ENCODE results near the gene IPO7. TPM values are rescaled to one million over a fixed set of nuclear protein-coding genes. Genes with fewer than 3 reads are reported as not detected.
A peak's percentile ranks its signal among the peaks of the same experiment; 100 is the strongest.

IPO7 gene
- total and polyA plus RNA-seq, 2 of the 13 experiments (the other 11 are each of a cell fraction or from before 2014, with no cell fraction given) = 59.4 to 98.4 TPM

DNA sequence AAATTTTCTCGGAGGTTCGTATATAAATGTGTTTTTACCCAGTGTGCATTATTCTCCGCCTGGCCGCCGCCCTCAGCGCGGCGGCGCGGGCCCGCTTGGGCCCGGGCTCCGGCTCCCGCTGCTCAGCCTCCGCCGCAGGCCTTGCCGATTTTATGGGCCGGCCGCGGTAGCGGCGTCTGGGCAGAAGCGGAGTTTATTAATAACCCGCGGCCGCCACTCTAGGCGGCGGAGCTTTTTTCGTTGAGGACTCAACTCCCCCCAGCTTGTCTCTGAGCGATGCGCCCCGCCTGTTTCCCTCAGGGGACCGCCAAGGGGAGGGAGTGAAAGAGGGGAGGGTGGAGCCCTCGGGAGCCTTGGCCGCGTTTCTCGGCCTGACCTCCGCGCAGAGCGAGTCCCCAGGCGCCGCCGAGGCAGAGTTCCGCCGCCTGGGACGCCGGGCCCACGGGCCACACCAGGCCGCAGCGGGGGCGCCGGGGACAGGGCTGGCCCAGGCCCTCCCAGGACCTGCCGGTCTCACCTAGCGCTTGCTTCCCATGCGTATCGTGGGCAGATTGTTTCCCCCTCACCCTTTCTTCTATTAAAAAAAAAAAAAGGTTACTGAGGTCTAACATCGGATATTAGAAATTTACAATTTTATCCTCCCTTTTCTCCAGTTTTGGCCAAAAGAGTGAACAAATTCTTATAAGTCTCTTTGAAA is 76.8 kb downstream of the IPO7 start (continued):
- TF ChIP-seq, protein P1, sequence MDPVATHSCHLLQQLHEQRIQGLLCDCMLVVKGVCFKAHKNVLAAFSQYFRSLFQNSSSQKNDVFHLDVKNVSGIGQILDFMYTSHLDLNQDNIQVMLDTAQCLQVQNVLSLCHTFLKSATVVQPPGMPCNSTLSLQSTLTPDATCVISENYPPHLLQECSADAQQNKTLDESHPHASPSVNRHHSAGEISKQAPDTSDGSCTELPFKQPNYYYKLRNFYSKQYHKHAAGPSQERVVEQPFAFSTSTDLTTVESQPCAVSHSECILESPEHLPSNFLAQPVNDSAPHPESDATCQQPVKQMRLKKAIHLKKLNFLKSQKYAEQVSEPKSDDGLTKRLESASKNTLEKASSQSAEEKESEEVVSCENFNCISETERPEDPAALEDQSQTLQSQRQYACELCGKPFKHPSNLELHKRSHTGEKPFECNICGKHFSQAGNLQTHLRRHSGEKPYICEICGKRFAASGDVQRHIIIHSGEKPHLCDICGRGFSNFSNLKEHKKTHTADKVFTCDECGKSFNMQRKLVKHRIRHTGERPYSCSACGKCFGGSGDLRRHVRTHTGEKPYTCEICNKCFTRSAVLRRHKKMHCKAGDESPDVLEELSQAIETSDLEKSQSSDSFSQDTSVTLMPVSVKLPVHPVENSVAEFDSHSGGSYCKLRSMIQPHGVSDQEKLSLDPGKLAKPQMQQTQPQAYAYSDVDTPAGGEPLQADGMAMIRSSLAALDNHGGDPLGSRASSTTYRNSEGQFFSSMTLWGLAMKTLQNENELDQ (CRISPR knock-in tag; IDR thresholded peaks at IDR 0.05; ENCODE audit: borderline replicate concordance) = no peak
- TF ChIP-seq ZNF660 (CRISPR knock-in tag; IDR thresholded peaks at IDR 0.05; ENCODE audit: borderline replicate concordance, low read depth) = no peak
- TF ChIP-seq TAF1 (CRISPR knock-in tag; IDR thresholded peaks at IDR 0.05) = peak; percentile 61
- no peak for TF ChIP-seq SRF (IDR thresholded peaks at IDR 0.05; ENCODE audit: low read depth, low read length)
- TF ChIP-seq ZBTB42 (CRISPR knock-in tag; IDR thresholded peaks at IDR 0.05) = no peak
- no peak for TF ChIP-seq ZNF3 (CRISPR knock-in tag; IDR thresholded peaks at IDR 0.05)
- TF ChIP-seq HMG20A (CRISPR knock-in tag; IDR thresholded peaks at IDR 0.05; ENCODE audit: borderline replicate concordance) = no peak
- no peak for TF ChIP-seq TCF12 (IDR thresholded peaks at IDR 0.05)
- no peak for TF ChIP-seq TCF12 (CRISPR knock-in tag; IDR thresholded peaks at IDR 0.05)
- TF ChIP-seq ATF7-NPFF (CRISPR knock-in tag; IDR thresholded peaks at IDR 0.05; ENCODE audit: low read depth) = peak; percentile 55; the same call in 1 of the 2 replicates
- TF ChIP-seq, protein P2, sequence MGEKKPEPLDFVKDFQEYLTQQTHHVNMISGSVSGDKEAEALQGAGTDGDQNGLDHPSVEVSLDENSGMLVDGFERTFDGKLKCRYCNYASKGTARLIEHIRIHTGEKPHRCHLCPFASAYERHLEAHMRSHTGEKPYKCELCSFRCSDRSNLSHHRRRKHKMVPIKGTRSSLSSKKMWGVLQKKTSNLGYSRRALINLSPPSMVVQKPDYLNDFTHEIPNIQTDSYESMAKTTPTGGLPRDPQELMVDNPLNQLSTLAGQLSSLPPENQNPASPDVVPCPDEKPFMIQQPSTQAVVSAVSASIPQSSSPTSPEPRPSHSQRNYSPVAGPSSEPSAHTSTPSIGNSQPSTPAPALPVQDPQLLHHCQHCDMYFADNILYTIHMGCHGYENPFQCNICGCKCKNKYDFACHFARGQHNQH (CRISPR knock-in tag; IDR thresholded peaks at IDR 0.05) = peak; percentile 47
- no peak for TF ChIP-seq JARID2 (CRISPR knock-in tag; IDR thresholded peaks at IDR 0.05; ENCODE audit: insufficient replicate concordance)
- peak; percentile 48; the same call in 1 of the 2 replicates for TF ChIP-seq TBX2 (CRISPR knock-in tag; IDR thresholded peaks at IDR 0.05; ENCODE audit: borderline replicate concordance)
- TF ChIP-seq MEIS2 (CRISPR knock-in tag; IDR thresholded peaks at IDR 0.05) = no peak; the same call in 1 of the 2 replicates
- 0 out of 2 replicates have a peak, but pooled peaks have one; percentile 56 for TF ChIP-seq ZNF776 (CRISPR knock-in tag; IDR thresholded peaks at IDR 0.05)
- TF ChIP-seq, protein P3, sequence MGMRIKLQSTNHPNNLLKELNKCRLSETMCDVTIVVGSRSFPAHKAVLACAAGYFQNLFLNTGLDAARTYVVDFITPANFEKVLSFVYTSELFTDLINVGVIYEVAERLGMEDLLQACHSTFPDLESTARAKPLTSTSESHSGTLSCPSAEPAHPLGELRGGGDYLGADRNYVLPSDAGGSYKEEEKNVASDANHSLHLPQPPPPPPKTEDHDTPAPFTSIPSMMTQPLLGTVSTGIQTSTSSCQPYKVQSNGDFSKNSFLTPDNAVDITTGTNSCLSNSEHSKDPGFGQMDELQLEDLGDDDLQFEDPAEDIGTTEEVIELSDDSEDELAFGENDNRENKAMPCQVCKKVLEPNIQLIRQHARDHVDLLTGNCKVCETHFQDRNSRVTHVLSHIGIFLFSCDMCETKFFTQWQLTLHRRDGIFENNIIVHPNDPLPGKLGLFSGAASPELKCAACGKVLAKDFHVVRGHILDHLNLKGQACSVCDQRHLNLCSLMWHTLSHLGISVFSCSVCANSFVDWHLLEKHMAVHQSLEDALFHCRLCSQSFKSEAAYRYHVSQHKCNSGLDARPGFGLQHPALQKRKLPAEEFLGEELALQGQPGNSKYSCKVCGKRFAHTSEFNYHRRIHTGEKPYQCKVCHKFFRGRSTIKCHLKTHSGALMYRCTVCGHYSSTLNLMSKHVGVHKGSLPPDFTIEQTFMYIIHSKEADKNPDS (CRISPR knock-in tag; IDR thresholded peaks at IDR 0.05) = no peak
- TF ChIP-seq, protein P4, sequence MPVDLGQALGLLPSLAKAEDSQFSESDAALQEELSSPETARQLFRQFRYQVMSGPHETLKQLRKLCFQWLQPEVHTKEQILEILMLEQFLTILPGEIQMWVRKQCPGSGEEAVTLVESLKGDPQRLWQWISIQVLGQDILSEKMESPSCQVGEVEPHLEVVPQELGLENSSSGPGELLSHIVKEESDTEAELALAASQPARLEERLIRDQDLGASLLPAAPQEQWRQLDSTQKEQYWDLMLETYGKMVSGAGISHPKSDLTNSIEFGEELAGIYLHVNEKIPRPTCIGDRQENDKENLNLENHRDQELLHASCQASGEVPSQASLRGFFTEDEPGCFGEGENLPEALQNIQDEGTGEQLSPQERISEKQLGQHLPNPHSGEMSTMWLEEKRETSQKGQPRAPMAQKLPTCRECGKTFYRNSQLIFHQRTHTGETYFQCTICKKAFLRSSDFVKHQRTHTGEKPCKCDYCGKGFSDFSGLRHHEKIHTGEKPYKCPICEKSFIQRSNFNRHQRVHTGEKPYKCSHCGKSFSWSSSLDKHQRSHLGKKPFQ (CRISPR knock-in tag; IDR thresholded peaks at IDR 0.05; ENCODE audit: insufficient replicate concordance) = no peak
- no peak; the same call in 1 of the 2 replicates for TF ChIP-seq ZNF567 (CRISPR knock-in tag; IDR thresholded peaks at IDR 0.05; ENCODE audit: borderline replicate concordance)
- no peak for TF ChIP-seq SOX13 (IDR thresholded peaks at IDR 0.05)
- peak in 1 of 2 experiments; percentile 40; a peak in 1 of 4 replicates for TF ChIP-seq SOX13 (CRISPR knock-in tag; conservative IDR thresholded peaks at IDR 0.05 in 1 of 2, IDR thresholded peaks at IDR 0.05 in 1 of 2)

All from HepG2 (cell line).